Measurements from ENCODE around the gene PDCD7.

- TF ChIP-seq CTCF (IDR thresholded peaks at IDR 0.05) (no peak), FOXM1 (IDR thresholded peaks at IDR 0.05; ENCODE audit: low read depth) (no peak), EP300 (IDR thresholded peaks at IDR 0.05; ENCODE audit: borderline replicate concordance in 1 of 2, low read depth in 1 of 2, low read length in 1 of 2) (no peak), USF1 (IDR thresholded peaks at IDR 0.05; ENCODE audit: borderline replicate concordance, low read depth) (no peak), EZH2phosphoT487 (IDR thresholded peaks at IDR 0.05; ENCODE audit: borderline replicate concordance, low read depth) (no peak), POLR2AphosphoS5 (IDR thresholded peaks at IDR 0.05; ENCODE audit: low read depth, low read length) (no peak)
Observed at GRCh38 chr15:65089206-65089824, 44.3 kb downstream of the PDCD7 start.
